CD4-positive, alpha-beta T cell treated with Interleukin-1 beta for 1 hour (primary cell): ENCODE measurements around the gene C1D.
A peak's percentile ranks its signal among the peaks of the same experiment; 100 is the strongest.

Experiments used
- DNase-seq, 2 donors: peaks; one replicate each; pipeline ENCODE4 v3.0.0-alpha.2; 2020 to 2022

C1D gene

GRCh38 chr2:68057658-68058396, 5.0 kb downstream of the C1D start:
- DNase-seq: no peak

- no peak for DNase-seq
Observed at GRCh38 chr2:68052717-68053422, 9.9 kb downstream of the C1D start.

- no peak for DNase-seq
Observed at GRCh38 chr2:68050353-68050752, 12.5 kb downstream of the C1D start.

GRCh38 chr2:68046642-68047240, 16.1 kb downstream of the C1D start:
- DNase-seq: no peak

- no peak for DNase-seq
Observed at GRCh38 chr2:68046224-68046623, 16.6 kb downstream of the C1D start.

- no peak for DNase-seq
Observed at GRCh38 chr2:68045342-68045741, 17.5 kb downstream of the C1D start.

GRCh38 chr2:68044099-68044498, 18.7 kb downstream of the C1D start:
- DNase-seq: no peak

GRCh38 chr2:68043695-68044094, 19.1 kb downstream of the C1D start:
- no peak for DNase-seq

- no peak for DNase-seq
Observed at GRCh38 chr2:68043032-68043431, 19.8 kb downstream of the C1D start.

GRCh38 chr2:68041704-68042245, 21.0 kb downstream of the C1D start:
- no peak for DNase-seq

- DNase-seq: no peak
Observed at GRCh38 chr2:68040078-68040477, 22.7 kb downstream of the C1D start.

- DNase-seq: no peak
Observed at GRCh38 chr2:68039317-68039716, 23.5 kb downstream of the C1D start.

GRCh38 chr2:68032702-68033101, 30.1 kb downstream of the C1D start:
- DNase-seq: no peak

GRCh38 chr2:68031542-68032160, 31.2 kb downstream of the C1D start:
- DNase-seq: peak in 1 of 2 donors; percentile 43

GRCh38 chr2:68031043-68031442, 31.8 kb downstream of the C1D start:
- no peak for DNase-seq

GRCh38 chr2:68030529-68030928, 32.3 kb downstream of the C1D start:
- no peak for DNase-seq

GRCh38 chr2:68027959-68028358, 34.8 kb downstream of the C1D start:
- DNase-seq: no peak

- DNase-seq: no peak
Observed at GRCh38 chr2:68024450-68024849, 38.4 kb downstream of the C1D start.

GRCh38 chr2:68023904-68024303, 38.9 kb downstream of the C1D start:
- no peak for DNase-seq

GRCh38 chr2:68018727-68019126, 44.1 kb downstream of the C1D start:
- DNase-seq: no peak

GRCh38 chr2:68009526-68009925, 53.3 kb downstream of the C1D start:
- no peak for DNase-seq

- DNase-seq: no peak
Observed at GRCh38 chr2:68000170-68000825, 62.5 kb downstream of the C1D start.

GRCh38 chr2:67999332-67999731, 63.5 kb downstream of the C1D start:
- DNase-seq: no peak
